ENCODE results near the gene ALPG.
"Not testable (repeated sequence)": the region's sequence is repeated elsewhere in the genome, so short reads cannot be mapped to it uniquely, and the experiment has no call there.

The ALPG gene

GRCh38 chr2:232377319-232377718 lies 29.3 kb upstream of the ALPG start:
- no peak for DNase-seq

- no peak for DNase-seq
Measured at GRCh38 chr2:232377841-232378734, 28.6 kb upstream of the ALPG start.

- DNase-seq: not testable (repeated sequence)
Measured at GRCh38 chr2:232378735-232379151, 27.9 kb upstream of the ALPG start, which contains the start of gene ALPP. Gene ALPP, plus strand, starts transcription at chr2:232378751. Its CDS starts 52 bp downstream, at chr2:232378803.

GRCh38 chr2:232379610-232380590 lies 26.7 kb upstream of the ALPG start:
- DNase-seq: not testable (repeated sequence)

- not testable (repeated sequence) for DNase-seq
Measured at GRCh38 chr2:232381204-232382031, 25.2 kb upstream of the ALPG start.

GRCh38 chr2:232382331-232383225 lies 24.1 kb upstream of the ALPG start:
- no peak for DNase-seq

- no peak for DNase-seq
Measured at GRCh38 chr2:232384466-232384865, 22.2 kb upstream of the ALPG start.

GRCh38 chr2:232385058-232385457 lies 21.6 kb upstream of the ALPG start:
- DNase-seq: not testable (repeated sequence)

GRCh38 chr2:232385660-232386489 lies 20.8 kb upstream of the ALPG start:
- no peak for DNase-seq

GRCh38 chr2:232386490-232386739 lies 20.2 kb upstream of the ALPG start:
- no peak for DNase-seq

- no peak for DNase-seq
Measured at GRCh38 chr2:232386740-232387450, 19.7 kb upstream of the ALPG start.

- DNase-seq: no peak
Measured at GRCh38 chr2:232387451-232388171, 19.0 kb upstream of the ALPG start.

- DNase-seq: no peak
Measured at GRCh38 chr2:232388324-232388891, 18.2 kb upstream of the ALPG start.

GRCh38 chr2:232389327-232389726 lies 17.3 kb upstream of the ALPG start:
- no peak for DNase-seq

- DNase-seq: no peak
Measured at GRCh38 chr2:232390661-232391060, 16.0 kb upstream of the ALPG start.

GRCh38 chr2:232393556-232393955 lies 13.1 kb upstream of the ALPG start:
- no peak for DNase-seq

- DNase-seq: not testable (repeated sequence)
Measured at GRCh38 chr2:232394431-232394830, 12.2 kb upstream of the ALPG start.

- DNase-seq: no peak
Measured at GRCh38 chr2:232395586-232395985, 11.1 kb upstream of the ALPG start.

- DNase-seq: no peak
Measured at GRCh38 chr2:232396683-232397082, 10.0 kb upstream of the ALPG start.

All from NCI-H524 treated with DMSO at 0.1 percent for 48 hours (cell line).